Measurements from ENCODE around the gene IL23A. TPM values are rescaled to one million over a fixed set of nuclear protein-coding genes. Genes with fewer than 3 reads are reported as not detected.

Gene IL23A
- total RNA-seq, 1 experiment from 2014 or later: 5.3 TPM

DNA sequence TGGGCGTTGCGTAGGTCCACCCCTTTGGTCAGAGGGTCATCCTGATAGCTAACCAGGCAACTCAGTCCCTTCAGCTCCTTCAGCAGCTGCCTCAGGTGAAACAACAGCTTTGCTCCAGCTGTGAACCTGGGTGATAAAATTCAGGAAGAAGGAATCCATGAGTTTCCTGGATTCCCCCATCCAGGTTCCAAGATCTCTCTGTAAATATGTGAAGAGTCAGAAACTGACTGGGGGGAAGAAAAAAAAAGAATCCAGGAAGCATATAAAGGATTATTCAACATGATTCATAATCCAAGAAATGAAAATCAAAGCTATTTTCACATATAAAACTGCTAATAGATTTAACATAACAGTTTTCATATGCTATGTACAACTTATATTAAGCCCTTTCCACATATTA is 12.6 kb downstream of the IL23A start:
- DNase-seq (ENCODE audit: low spot score): no peak
- in situ Hi-C loops (cut with HindIII; ENCODE audit: low sequenced_read_pairs): no loop called here

DNA sequence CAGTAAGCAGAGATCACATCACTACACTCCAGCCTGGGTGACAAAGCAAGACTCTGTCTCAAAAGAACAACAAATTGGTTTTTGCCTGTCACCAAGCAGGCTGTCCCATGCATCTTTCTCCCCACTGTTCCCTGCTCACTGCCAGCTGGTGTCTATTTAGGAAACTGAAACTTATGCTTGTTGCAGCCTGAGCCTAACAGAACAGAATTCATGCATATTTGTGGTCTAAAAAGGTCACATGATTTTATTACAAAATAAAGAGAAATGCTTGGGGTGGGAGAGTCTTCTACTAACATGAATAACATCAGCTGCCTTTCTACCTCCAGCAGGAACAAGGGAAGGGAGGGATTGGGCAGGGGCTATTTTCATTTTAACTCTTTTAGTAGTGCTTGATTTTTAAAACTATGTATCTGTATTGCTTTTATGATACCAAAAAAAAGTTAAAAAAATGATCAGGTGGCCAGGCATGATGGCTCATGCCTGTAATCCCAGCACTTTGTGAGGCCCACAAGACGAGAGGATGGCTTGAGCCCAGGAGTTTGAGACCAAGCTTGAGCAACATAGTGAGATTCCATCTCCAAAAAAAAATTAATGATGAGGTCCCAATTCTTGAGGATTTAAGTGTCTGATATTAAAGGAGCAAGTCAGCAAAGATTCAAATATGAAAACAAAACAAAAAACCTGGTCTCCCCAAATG is 20.3 kb downstream of the IL23A start:
- in situ Hi-C loops (cut with HindIII; ENCODE audit: low sequenced_read_pairs): no loop called here
- DNase-seq (ENCODE audit: low spot score): peak; percentile 27

DNA sequence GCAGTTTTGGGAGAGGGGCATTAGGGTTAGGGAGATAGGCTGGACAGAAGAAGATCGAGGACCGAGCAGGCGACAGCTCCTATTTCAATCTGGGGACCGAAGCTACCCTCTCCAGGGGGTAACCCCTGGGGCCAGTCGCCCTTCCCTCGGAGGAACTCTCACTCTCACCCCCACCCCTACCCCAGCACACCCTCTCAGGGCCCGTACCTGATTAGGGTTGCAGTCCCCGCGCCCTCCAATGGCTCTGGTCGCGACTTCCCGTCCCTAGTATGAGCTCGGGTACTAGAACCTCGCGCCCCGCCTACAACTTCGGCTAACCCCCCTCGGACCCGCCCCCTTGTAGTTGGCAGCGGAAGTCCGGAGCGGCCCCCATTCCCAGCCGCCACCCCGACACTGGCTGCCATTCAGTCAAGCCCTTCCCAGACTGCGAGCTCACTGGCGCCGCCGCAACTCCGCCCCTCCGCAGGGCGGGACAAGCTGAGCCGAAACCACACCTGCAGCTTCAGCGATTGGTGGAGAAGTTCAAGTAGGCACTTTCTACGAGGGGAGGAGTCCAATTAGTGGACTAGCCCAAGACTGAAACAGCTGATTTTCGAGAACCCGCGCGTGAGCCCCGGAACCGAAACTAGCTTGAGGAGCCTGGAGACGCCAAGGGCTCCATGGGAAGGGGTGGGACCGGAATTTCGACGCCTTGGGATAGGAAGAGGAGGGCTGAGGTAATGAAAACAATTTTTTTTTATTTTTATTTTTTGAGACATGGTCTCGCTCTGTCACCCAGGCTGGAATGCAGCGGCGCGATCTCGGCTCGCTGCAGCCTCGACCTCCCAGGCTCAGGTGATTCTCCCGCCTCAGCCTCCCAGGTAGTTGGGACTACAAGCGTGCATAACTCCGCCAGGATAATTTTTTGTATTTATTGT is 21.4 kb downstream of the IL23A start, which contains the start of gene STAT2:
TSS of gene STAT2 (minus strand) at position 257 of the 917 bp plus-strand sequence. CDS start 3,536 bp downstream, outside the sequence.
- peak; percentile 99 for DNase-seq (ENCODE audit: low spot score)
- in situ Hi-C loops (cut with HindIII; ENCODE audit: low sequenced_read_pairs): no loop called here

DNA sequence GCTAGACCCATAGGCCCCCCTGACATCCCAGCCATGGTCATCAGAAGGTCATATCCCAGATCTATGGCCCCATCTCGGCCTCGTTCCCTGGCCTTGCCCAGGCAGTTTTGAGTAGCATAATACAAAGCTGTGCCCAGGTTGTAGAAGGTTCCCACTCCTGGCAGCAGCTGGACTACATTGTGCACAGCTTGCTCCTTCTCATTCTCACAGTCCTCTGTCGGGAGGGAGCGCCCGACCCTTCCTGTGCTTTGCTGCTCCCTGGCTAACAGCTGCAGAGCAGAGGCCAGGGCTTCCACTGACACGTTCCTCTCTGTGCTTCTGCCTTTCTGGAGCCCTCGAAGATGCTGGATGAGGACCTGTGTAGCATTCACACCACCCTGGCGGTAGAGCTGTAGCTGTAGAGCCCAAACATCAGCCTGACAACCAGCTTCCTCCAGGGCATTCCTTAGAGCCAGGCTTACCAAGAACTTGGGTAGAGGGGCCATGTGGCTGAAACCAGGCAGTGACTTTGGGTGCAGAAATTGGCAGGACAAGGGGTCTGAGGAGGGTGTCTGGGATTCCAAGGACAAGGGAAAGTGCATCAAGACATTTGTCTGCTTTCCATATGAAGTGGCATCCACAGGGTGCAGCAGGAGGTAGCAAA is 22.9 kb downstream of the IL23A start:
- in situ Hi-C loops (cut with HindIII; ENCODE audit: low sequenced_read_pairs): no loop called here
- DNase-seq (ENCODE audit: low spot score): no peak

DNA sequence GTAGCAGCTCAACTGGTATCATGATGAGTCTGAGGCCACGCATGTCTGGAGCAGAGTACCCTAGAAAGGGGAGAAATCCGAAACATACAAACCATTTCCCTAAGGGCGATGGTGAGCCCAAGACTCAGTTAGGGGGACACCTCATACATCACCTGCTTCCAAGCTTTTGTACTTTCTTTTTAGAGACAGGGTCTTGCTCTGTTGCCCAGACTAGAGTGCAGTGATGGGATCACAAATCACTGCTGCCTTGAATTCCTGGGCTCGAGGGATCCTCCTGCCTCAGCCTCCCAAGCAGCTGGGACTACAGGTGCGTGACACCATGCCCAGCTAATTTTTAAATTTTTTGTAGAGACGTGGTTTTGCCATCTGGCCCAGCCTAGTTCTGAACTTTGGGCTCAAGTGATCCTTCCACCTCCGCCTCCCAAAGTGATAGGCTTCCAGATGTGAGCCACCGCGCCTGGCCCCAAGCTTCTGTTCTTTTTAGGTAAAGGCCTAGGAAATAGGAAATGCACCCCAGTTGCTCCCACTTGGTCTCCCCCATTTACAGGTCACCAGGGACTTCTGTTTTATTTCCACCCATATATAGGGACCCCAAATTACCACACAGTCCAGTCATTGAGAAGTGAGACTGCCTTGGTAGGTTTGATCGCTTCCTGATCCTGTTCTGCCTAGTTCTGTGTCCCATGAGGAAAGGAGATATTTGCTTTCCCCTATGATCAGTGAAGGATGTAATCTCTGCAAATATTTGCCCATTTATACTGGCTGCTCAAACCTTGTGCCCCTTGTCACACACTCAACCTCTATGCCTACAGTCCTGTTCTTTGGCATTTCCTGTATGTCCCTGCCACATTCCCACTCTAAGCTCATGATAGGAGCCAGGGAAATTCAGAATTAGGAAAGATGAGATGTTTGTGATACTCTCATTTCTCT is 23.7 kb downstream of the IL23A start, which contains the start of gene APOF:
TSS of gene APOF (minus strand) at position 728 of the 930 bp plus-strand sequence. CDS start at position 616, 112 bp downstream.
- in situ Hi-C loops (cut with HindIII; ENCODE audit: low sequenced_read_pairs): no loop called here
- no peak for DNase-seq (ENCODE audit: low spot score)

DNA sequence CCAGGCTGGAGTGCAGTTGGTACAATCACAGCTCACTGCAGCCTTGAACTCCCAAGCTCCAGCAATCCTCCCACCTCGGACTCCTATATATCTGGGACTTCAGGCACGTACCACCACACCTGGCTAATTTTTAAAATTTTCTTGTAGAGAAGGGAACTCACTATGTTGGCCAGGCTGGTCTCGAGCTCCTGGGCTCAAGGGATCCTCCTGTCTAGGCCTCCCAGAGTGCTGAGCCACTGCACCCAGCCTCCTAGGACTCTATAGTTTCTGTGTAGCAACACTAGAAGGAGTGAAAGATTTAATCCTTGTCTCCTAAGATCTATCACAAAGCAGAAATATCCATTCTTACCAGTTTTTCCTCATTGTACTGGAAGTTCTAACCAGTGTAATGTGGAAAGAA is 28.3 kb downstream of the IL23A start:
- in situ Hi-C loops (cut with HindIII; ENCODE audit: low sequenced_read_pairs): no loop called here
- no peak for DNase-seq (ENCODE audit: low spot score)

DNA sequence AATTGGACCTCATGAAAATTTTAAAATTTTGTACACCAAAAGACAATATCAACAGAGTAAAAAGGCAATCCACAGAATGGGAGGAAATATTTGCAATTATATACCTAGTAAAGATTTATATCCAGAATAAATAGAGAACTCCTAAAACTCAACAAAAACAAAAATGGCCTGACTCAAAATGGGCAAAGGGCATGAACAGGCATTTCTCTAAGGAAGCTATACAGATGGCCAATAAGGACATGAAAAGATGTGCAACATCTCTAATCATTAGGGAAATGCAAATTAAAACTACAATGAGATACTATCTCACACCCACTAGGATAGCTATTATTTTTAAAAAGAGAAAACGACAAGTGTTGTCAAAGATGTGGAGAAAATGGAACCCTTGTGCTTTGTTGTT is 34.8 kb downstream of the IL23A start:
- in situ Hi-C loops (cut with HindIII; ENCODE audit: low sequenced_read_pairs): no loop called here
- no peak for DNase-seq (ENCODE audit: low spot score)

DNA sequence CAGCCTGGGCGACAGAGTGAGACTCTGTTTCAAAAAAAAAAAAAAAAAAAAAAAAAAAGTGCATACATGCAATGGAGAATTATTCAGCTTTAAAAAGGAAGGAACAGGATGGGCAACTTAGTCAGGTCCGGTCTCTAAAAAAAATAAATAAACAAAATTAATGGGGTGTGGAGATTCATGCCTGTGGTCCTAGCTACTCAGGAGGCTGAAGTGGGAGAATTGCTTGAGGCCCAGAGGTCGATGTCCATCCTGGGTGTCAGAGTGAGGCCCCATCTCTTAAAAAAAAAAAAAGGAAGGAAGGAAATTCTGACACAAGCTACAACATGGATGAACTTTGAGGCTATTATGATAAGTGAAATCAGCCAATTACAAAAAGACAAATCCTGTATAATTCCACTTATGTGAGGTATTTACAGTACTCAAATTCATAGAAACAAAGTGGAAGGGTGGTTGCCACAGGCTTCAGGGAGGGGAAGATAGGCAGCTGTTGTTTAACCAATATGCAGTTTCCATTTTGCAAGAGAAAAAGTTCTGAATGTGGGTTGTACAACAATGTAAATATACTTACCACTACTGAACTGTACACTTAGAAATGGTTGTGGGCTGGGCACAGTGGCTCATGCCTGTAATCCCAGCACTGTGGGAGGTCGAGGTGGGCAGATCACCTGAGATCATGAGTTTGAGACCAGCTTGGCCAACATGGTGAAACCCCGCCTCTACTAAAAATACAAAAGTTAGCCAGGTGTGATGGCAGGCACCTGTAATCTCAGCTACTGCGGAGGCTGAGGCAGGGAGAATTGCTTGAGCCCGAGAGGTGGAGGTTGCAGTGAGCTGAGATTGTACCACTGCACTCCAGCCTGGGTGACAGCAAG is 36.3 kb downstream of the IL23A start:
- in situ Hi-C loops (cut with HindIII; ENCODE audit: low sequenced_read_pairs): no loop called here
- DNase-seq (ENCODE audit: low spot score): no peak

DNA sequence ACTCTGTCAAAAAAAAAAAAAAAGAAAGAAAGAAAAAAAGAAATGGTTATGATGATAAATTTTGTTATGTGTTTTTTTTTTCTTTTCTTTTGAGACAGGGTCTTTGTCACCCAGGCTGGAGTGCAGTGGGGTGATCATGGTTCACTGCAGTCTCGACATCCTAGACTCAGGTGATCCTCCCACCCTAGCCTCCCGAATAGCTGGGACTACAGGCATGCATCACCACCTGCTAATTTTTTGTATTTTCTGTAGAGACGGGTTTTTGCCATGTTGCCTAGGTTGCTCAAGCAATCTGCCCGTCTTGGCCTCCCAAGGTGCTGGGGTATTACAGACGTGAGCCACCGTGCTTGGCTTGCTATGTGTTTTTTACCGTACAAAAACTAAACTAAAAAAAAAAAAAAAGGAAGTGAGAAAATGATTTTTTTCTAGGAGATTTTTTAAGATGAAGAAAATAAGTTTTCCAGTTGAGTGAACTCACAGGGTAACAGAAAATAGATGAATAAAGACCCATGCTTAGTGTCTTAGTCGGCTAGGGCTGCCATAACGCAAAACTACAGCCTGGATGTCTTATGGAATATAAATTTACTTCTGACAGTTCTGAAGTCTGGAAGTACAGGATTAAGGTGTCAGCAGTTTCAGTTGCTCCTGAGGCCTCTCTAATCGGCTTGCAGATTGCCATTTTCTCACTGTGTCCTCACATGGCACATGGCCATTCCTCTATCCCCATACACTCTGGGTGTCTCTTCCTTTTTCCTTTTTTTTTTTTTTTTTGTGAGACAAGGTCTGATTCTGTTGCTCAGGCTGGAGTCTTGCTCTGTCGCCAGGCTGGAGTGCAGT is 37.1 kb downstream of the IL23A start:
- DNase-seq (ENCODE audit: low spot score): no peak
- in situ Hi-C loops (cut with HindIII; ENCODE audit: low sequenced_read_pairs): no loop called here

DNA sequence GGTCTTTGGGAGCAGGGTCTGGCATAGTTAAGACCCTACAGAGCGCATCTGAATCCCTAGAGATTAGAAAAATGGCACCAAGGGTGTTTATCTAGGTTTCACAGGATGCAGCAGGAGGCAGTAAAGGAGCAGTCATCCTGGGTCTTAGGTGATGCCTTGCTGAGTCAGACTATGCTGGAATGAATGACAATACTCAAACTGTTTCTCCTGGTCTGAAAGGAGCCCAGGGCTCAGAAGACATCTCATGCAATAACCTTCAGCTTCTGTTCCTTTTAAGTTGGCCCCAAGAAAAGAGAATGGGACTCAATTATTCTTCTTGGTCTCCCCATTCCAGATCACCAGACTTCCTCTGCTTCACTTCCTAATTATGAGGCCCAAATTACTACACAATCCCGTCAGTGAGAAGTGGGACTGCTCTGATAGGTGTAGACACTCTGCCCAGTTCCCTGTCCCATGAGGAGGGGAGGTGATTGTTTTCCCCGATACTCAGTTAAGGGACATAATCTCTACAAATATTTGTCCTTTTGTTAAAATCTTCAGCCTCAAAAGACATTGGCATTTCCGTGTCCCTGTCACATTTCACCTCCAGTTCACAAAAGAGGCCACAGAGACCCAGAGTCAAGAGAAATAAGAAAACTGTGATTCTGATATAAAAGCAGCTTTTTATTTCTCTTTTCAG is 38.8 kb downstream of the IL23A start:
- no peak for DNase-seq (ENCODE audit: low spot score)
- in situ Hi-C loops (cut with HindIII; ENCODE audit: low sequenced_read_pairs): no loop called here

DNA sequence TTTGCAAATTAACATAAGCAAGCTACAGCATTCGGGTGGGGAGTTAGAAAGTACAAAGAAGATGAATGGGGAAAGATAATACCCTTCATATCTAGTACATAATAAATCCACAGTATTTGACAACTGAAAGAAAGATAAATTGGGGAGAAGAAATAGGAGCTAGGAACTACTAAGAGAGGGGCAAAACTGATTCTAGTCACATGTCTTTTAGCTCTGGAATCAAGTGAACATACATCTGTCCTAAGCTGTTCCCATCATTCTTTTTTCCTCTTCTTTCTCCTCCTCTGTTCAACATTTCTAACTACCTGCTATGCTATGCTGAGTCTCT is 39.3 kb downstream of the IL23A start:
- no peak for DNase-seq (ENCODE audit: low spot score)
- in situ Hi-C loops (cut with HindIII; ENCODE audit: low sequenced_read_pairs): no loop called here

DNA sequence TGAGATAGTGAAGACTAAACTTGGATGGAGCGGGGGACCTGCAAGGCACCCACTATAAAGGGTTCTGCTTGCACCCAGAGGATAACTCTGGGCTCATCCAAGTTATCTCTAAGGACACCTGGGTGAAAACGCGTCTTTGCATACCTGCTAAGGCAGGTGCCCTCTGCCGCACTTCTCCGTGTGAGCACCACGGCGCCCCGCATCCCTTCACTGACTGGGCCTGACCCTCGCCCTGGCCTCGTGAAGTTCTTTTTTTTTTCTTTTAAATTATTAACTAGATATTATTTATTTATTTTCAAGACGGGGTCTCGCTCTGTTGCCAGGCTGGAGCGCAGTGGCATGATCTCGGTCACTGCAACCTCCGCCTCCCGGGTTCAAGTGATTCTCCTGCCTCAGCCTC is 43.9 kb downstream of the IL23A start:
- in situ Hi-C loops (cut with HindIII; ENCODE audit: low sequenced_read_pairs): no loop called here
- DNase-seq (ENCODE audit: low spot score): no peak

DNA sequence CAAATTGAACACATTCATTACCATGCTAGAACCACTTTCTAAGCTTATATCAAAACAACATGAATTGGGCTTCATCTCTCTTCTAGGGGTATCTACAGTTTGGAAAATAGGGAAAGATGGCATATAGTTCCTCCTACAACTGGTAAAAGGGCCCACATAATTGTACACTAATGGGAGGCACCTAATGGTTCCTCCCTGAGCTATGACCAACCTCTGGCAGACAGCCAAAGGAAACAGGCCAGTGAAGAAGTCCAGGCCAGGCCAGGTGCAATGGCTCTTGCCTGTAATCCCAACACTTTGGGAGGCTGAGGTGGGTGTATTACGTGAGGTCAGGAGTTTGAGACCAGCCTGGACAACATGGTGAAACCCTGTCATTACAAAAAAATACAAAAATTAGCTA is 47.2 kb downstream of the IL23A start:
- no peak for DNase-seq (ENCODE audit: low spot score)
- in situ Hi-C loops (cut with HindIII; ENCODE audit: low sequenced_read_pairs): no loop called here

DNA sequence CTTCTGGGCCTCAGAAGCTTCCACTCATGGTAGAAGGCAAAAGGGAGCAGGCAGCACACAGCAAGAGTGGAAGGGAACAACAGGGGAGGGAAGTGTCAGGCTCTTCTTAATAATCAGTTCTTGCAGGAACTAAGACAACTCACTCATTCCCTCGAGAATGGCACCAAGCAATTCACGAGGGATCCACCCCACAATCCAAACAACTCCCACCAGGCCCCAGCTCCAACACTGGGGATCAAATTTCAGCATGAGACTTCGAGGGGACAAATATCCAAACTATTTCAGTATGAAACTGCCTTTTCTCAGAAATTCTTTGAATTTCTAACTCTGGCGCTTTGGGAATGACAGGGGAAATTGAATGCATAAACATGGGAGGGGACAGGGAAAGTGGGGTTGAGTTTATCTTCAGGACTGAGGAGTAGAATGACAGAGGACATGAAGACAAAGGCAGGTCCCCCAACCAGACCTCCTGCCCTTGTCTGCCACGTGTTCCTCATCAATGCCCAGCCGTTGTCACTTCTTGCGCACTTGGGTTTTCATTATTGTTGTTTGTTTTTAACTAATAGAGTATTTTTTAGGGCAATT is 48.6 kb downstream of the IL23A start:
- DNase-seq (ENCODE audit: low spot score): no peak
- in situ Hi-C loops (cut with HindIII; ENCODE audit: low sequenced_read_pairs): no loop called here

DNA sequence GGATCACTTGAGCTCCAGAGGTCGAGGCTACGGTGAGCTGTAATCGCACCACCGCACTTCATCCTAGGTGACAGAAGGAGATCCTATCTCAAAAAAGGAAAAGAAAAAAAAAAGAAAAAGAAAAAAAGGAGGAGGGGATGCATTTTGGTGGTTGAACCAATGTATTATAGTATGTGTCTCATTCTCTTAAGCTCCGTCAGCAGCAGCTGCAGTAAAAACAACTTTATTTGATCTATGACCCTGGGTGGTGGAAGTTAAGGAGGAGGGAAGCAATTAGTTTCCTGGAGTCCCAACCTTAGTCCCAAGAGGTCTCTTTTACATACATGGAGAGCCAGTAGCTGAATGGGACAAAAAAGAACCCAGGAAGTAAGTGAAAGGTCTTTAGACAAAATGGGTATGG is 50.7 kb downstream of the IL23A start:
- DNase-seq (ENCODE audit: low spot score): no peak
- in situ Hi-C loops (cut with HindIII; ENCODE audit: low sequenced_read_pairs): no loop called here

All from G401 (cell line).